Transverse colon (tissue), 4 donors: Measurements from ENCODE around the gene ENAM. TPM values are rescaled to one million over a fixed set of nuclear protein-coding genes. Genes with fewer than 3 reads are reported as not detected.

Experiments
- DNase-seq: peaks from one replicate; pipeline ENCODE4 v3.0.0-alpha.2; 2019
- H3K27ac ChIP-seq, 4 donors: fragments of 200-600 bp; sonication (generic); 2 replicates each; pipeline ENCODE4 v1.5.1; 2016 to 2018; ENCODE audit warnings: inconsistent platforms in 4 of 4
- H3K27me3 ChIP-seq: fragments of 200-600 bp; sonication (generic); 2 replicates; pipeline ENCODE4 v1.5.1; 2017; ENCODE audit warnings: inconsistent platforms
- H3K36me3 ChIP-seq, 4 donors: fragments of 200-600 bp; sonication (generic); 2 replicates each; pipeline ENCODE4 v1.5.1; 2017 to 2019; ENCODE audit warnings: inconsistent platforms in 4 of 4
- H3K4me1 ChIP-seq, 4 donors: fragments of 200-600 bp; sonication (generic); 2 replicates each; pipeline ENCODE4 v1.5.1; 2017 to 2020; ENCODE audit warnings: inconsistent platforms in 4 of 4
- H3K4me3 ChIP-seq, 4 donors: fragments of 200-600 bp; sonication (generic); 1 replicate in 1 of 4; 2 replicates in 3 of 4; pipeline versions ENCODE4 v1.5.1 to v1.6.1; 2017 to 2019; ENCODE audit warnings: inconsistent platforms in 4 of 4
- H3K9me3 ChIP-seq, 2 donors: fragments of 200-600 bp; sonication (generic); 2 replicates each; pipeline ENCODE4 v1.5.1; 2017 to 2019; ENCODE audit warnings: inconsistent platforms in 2 of 2
- CTCF ChIP-seq, 5 experiments: fragments of 200-600 bp in 3 of 5; fragments of 450-650 bp in 2 of 5; sonication (generic) in 3 of 5; IDR thresholded peaks; 1 replicate in 2 of 5; 2 replicates in 3 of 5; pipeline ENCODE4 v1.5.1; 2016 to 2017; ENCODE audit warnings: antibody characterized with exemption in 5 of 5, inconsistent platforms in 3 of 5, mild to moderate bottlenecking in 2 of 5, moderate library complexity in 1 of 5
- EP300 ChIP-seq: sonication (generic); formaldehyde crosslinking; IDR thresholded peaks from one replicate; pipeline ENCODE4 v1.6.1; 2017; ENCODE audit warnings: antibody characterized with exemption, low read depth
- POLR2A ChIP-seq: fragments of 450-650 bp; IDR thresholded peaks from one replicate; pipeline ENCODE4 v1.6.1; 2016; ENCODE audit warnings: antibody characterized with exemption, mild to moderate bottlenecking, moderate library complexity
- POLR2AphosphoS5 ChIP-seq, 3 donors: sonication (generic); formaldehyde crosslinking; IDR thresholded peaks; one replicate each; pipeline ENCODE4 v1.6.1; 2016; ENCODE audit warnings: antibody characterized with exemption in 3 of 3
- WGBS, 2 donors: methylation state at CpG; one replicate each; pipeline ENCODE4 v1.1.5; 2018; ENCODE audit warnings: low coverage in 1 of 2; 5-methylcytosine and 5-hydroxymethylcytosine counted together
- in situ Hi-C, 4 donors: fragments of 200-750 bp; cut with MboI; loops; one replicate each; pipeline versions ENCODE4 v1.15.0 to v1.15.1; 2017; ENCODE audit warnings: low sequenced_read_pairs in 3 of 4, low pct_ligation_motif_present in 1 of 4, low pct_unique_long_range_greater_than_20kb in 1 of 4
- intact Hi-C: fragments of 100-400 bp; cut with DNase I; formaldehyde crosslinking; loops from one replicate; pipeline ENCODE4 v1.15.1; 2023; ENCODE audit warnings: low total_unique reads
- total RNA-seq, 4 donors: library from RNA; depleted of rRNA; stranded (reverse); fragments of >200 nt; gene quantifications; one replicate each; pipeline ENCODE4 v1.1.0, GENCODE V29; 2016

The ENAM gene, protein sequence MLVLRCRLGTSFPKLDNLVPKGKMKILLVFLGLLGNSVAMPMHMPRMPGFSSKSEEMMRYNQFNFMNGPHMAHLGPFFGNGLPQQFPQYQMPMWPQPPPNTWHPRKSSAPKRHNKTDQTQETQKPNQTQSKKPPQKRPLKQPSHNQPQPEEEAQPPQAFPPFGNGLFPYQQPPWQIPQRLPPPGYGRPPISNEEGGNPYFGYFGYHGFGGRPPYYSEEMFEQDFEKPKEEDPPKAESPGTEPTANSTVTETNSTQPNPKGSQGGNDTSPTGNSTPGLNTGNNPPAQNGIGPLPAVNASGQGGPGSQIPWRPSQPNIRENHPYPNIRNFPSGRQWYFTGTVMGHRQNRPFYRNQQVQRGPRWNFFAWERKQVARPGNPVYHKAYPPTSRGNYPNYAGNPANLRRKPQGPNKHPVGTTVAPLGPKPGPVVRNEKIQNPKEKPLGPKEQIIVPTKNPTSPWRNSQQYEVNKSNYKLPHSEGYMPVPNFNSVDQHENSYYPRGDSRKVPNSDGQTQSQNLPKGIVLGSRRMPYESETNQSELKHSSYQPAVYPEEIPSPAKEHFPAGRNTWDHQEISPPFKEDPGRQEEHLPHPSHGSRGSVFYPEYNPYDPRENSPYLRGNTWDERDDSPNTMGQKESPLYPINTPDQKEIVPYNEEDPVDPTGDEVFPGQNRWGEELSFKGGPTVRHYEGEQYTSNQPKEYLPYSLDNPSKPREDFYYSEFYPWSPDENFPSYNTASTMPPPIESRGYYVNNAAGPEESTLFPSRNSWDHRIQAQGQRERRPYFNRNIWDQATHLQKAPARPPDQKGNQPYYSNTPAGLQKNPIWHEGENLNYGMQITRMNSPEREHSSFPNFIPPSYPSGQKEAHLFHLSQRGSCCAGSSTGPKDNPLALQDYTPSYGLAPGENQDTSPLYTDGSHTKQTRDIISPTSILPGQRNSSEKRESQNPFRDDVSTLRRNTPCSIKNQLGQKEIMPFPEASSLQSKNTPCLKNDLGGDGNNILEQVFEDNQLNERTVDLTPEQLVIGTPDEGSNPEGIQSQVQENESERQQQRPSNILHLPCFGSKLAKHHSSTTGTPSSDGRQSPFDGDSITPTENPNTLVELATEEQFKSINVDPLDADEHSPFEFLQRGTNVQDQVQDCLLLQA
- not detected for total RNA-seq

GRCh38 chr4:70628444-70628843 lies at the start of gene ENAM:
ENAM (plus strand) TSS chr4:70628744; CDS start chr4:70629501, 757 bp downstream.
- no peak for DNase-seq
- no peaks in the 10 kb centered on the region for H3K36me3 ChIP-seq
- H3K27ac ChIP-seq, result no peak within 1 kb of the TSS
- no peaks in the 10 kb centered on the region for H3K4me1 ChIP-seq
- no peak within 1 kb of the TSS for H3K4me3 ChIP-seq
- WGBS, 2 donors, result 90 to 92% methylated on average over 2 of the region's 2 CpGs
- intact Hi-C loops (no loop called here), in situ Hi-C loops (loop anchor here in 1 of 4 donors (25.0 kb wide), 1 partner anchor 384 kb away; no protein-coding TSS in a partner anchor)
- H3K27me3 ChIP-seq, result no peaks in the 10 kb centered on the region
- TF ChIP-seq POLR2AphosphoS5 (IDR thresholded peaks at IDR 0.05), result no peak
- TF ChIP-seq POLR2A, result no peak
- no peak for TF ChIP-seq CTCF (IDR thresholded peaks at IDR 0.05)
- TF ChIP-seq EP300, result no peak
- no peaks in the 10 kb centered on the region for H3K9me3 ChIP-seq

DNA sequence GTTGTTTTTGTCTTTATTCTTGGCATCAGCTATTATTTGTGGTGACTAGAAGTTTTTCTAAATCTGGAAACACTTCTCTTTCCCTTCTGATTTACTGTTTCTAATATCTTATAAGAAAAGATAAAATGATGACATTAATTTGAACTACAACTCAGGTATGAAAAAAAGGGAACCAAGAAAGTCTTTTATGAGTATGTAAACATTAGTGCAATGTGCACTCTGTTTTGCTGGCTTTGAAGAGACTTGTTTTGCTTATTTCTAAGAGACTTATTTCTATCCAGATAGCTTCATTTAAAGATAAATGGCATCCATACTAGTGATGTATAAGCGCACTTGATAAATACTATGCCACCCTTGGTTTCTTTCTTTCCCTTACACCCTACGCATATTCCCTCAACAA lies 46.6 kb upstream of the ENAM start:
- no peak overlapping the region for H3K27ac ChIP-seq
- no peaks in the 10 kb centered on the region for H3K9me3 ChIP-seq
- no peak for TF ChIP-seq EP300
- TF ChIP-seq POLR2A, result no peak
- TF ChIP-seq CTCF (IDR thresholded peaks at IDR 0.05), result no peak
- no peak for TF ChIP-seq POLR2AphosphoS5 (IDR thresholded peaks at IDR 0.05)
- no peaks in the 10 kb centered on the region for H3K27me3 ChIP-seq
- intact Hi-C loops (no loop called here), in situ Hi-C loops (no loop called here)
- no peaks in the 10 kb centered on the region for H3K36me3 ChIP-seq
- no peak for DNase-seq
- WGBS, 2 donors, result 94 to 97% methylated on average over 2 of the region's 2 CpGs
- no peak overlapping the region for H3K4me3 ChIP-seq
- no peaks in the 10 kb centered on the region for H3K4me1 ChIP-seq

GRCh38 chr4:70583952-70584834 lies 44.4 kb upstream of the ENAM start:
- intact Hi-C loops, result no loop called here
- H3K36me3 ChIP-seq, result no peaks in the 10 kb centered on the region
- 41 to 50% methylated on average over 3 to 9 of the region's 9 CpGs for WGBS, 2 donors
- DNase-seq, result no peak
- no peaks in the 10 kb centered on the region for H3K27me3 ChIP-seq
- in situ Hi-C loops, result no loop called here
- no peaks in the 10 kb centered on the region for H3K4me1 ChIP-seq
- no peak overlapping the region for H3K27ac ChIP-seq
- H3K4me3 ChIP-seq, result no peak overlapping the region
- H3K9me3 ChIP-seq, result no peaks in the 10 kb centered on the region
- no peak for TF ChIP-seq POLR2A
- no peak for TF ChIP-seq CTCF (IDR thresholded peaks at IDR 0.05)
- no peak for TF ChIP-seq POLR2AphosphoS5 (IDR thresholded peaks at IDR 0.05)
- no peak for TF ChIP-seq EP300
